ENCODE measurements around the gene RTN4IP1. TPM values are rescaled to one million over a fixed set of nuclear protein-coding genes. Genes with fewer than 3 reads are reported as not detected.

The RTN4IP1 gene
- total RNA-seq, 2 donors from 2014 or later: 4.5 to 4.9 TPM

GRCh38 chr6:106620931-106621672 lies 8.2 kb downstream of the RTN4IP1 start:
- DNase-seq (ENCODE audit: low spot score): no peak
- intact Hi-C loops (cut with DNase I): no loop called here
- 93% methylated on average over 3 of the region's 3 CpGs for WGBS
- H3K27ac ChIP-seq: no peak overlapping the region
- H3K36me3 ChIP-seq: no peaks in the 10 kb centered on the region
- H3K4me1 ChIP-seq (replicated peaks): no peaks in the 10 kb centered on the region
- H3K9me3 ChIP-seq: no peaks in the 10 kb centered on the region
- H3K27me3 ChIP-seq (replicated peaks; ENCODE audit: insufficient read depth): no peaks in the 10 kb centered on the region
- no peak for TF ChIP-seq POLR2AphosphoS5 (IDR thresholded peaks at IDR 0.05)
- TF ChIP-seq POLR2A (IDR thresholded peaks at IDR 0.05): no peak
- no peak for TF ChIP-seq CTCF (IDR thresholded peaks at IDR 0.05)
- no peak overlapping the region for H3K4me3 ChIP-seq

- intact Hi-C loops (cut with DNase I): no loop called here
- no peak for DNase-seq (ENCODE audit: low spot score)
- TF ChIP-seq CTCF (IDR thresholded peaks at IDR 0.05): no peak
- no peak for TF ChIP-seq POLR2AphosphoS5 (IDR thresholded peaks at IDR 0.05)
- TF ChIP-seq POLR2A (IDR thresholded peaks at IDR 0.05): no peak
- no peaks in the 10 kb centered on the region for H3K9me3 ChIP-seq
- no peak overlapping the region for H3K27ac ChIP-seq
- no peaks in the 10 kb centered on the region for H3K36me3 ChIP-seq
- 91% methylated on average over 1 of the region's 1 CpG for WGBS
- H3K27me3 ChIP-seq (replicated peaks; ENCODE audit: insufficient read depth): no peaks in the 10 kb centered on the region
- H3K4me1 ChIP-seq (replicated peaks): no peaks in the 10 kb centered on the region
- H3K4me3 ChIP-seq: no peak overlapping the region
These were observed 10.1 kb downstream of the RTN4IP1 start for GRCh38 chr6:106619223-106619622.

GRCh38 chr6:106618324-106618723 lies 11.0 kb downstream of the RTN4IP1 start:
- no peaks in the 10 kb centered on the region for H3K27me3 ChIP-seq (replicated peaks; ENCODE audit: insufficient read depth)
- H3K36me3 ChIP-seq: no peaks in the 10 kb centered on the region
- no peak overlapping the region for H3K27ac ChIP-seq
- H3K4me1 ChIP-seq (replicated peaks): no peaks in the 10 kb centered on the region
- no peaks in the 10 kb centered on the region for H3K9me3 ChIP-seq
- intact Hi-C loops (cut with DNase I): no loop called here
- DNase-seq (ENCODE audit: low spot score): no peak
- no peak overlapping the region for H3K4me3 ChIP-seq
- TF ChIP-seq POLR2AphosphoS5 (IDR thresholded peaks at IDR 0.05) (no peak), CTCF (IDR thresholded peaks at IDR 0.05) (no peak)
- 63% methylated on average over 3 of the region's 3 CpGs for WGBS

GRCh38 chr6:106617857-106618256 lies 11.4 kb downstream of the RTN4IP1 start:
- Histone ChIP-seq H3K4me1 (replicated peaks) (no peaks in the 10 kb centered on the region), H3K36me3 (no peaks in the 10 kb centered on the region), H3K27me3 (replicated peaks; ENCODE audit: insufficient read depth) (no peaks in the 10 kb centered on the region), H3K27ac (no peak overlapping the region), H3K4me3 (no peak overlapping the region), H3K9me3 (no peaks in the 10 kb centered on the region)
- intact Hi-C loops (cut with DNase I): no loop called here
- WGBS: 77% methylated on average over 1 of the region's 1 CpG
- no peak for DNase-seq (ENCODE audit: low spot score)
- no peak for TF ChIP-seq POLR2A (IDR thresholded peaks at IDR 0.05)
- TF ChIP-seq POLR2AphosphoS5 (IDR thresholded peaks at IDR 0.05): no peak
- TF ChIP-seq CTCF (IDR thresholded peaks at IDR 0.05): no peak

- no peak for DNase-seq (ENCODE audit: low spot score)
- no peak overlapping the region for H3K27ac ChIP-seq
- H3K9me3 ChIP-seq: no peaks in the 10 kb centered on the region
- H3K27me3 ChIP-seq (replicated peaks; ENCODE audit: insufficient read depth): no peaks in the 10 kb centered on the region
- no peak for TF ChIP-seq CTCF (IDR thresholded peaks at IDR 0.05)
- H3K4me1 ChIP-seq (replicated peaks): no peaks in the 10 kb centered on the region
- no peak overlapping the region for H3K4me3 ChIP-seq
- no peaks in the 10 kb centered on the region for H3K36me3 ChIP-seq
- intact Hi-C loops (cut with DNase I): no loop called here
These were observed 12.0 kb downstream of the RTN4IP1 start for GRCh38 chr6:106617302-106617701.

Data from prostate gland (tissue), 2 donors.